Esophagus muscularis mucosa (tissue), 4 donors: Measurements from ENCODE around the gene KRT86. TPM values are rescaled to one million over a fixed set of nuclear protein-coding genes. Genes with fewer than 3 reads are reported as not detected.

Source experiments
- DNase-seq: peaks from one replicate; pipeline ENCODE4 v3.0.0-alpha.2; 2017; ENCODE audit errors: extremely low spot score
- H3K27ac ChIP-seq, 4 donors: fragments of 200-600 bp; sonication (generic); replicated peaks in 1 of 4; 1 replicate in 3 of 4; 2 replicates in 1 of 4; pipeline ENCODE4 v1.5.1; 2016 to 2019; ENCODE audit warnings: mild to moderate bottlenecking in 1 of 4
- H3K27me3 ChIP-seq, 4 donors: fragments of 200-600 bp; sonication (generic); one replicate each; pipeline versions ENCODE4 v1.5.1 to v1.6.0; 2016 to 2019
- H3K36me3 ChIP-seq, 4 donors: fragments of 200-600 bp; sonication (generic); one replicate each; pipeline ENCODE4 v1.5.1; 2016 to 2019
- H3K4me1 ChIP-seq, 4 donors: fragments of 200-600 bp; sonication (generic); one replicate each; pipeline ENCODE4 v1.5.1; 2016 to 2019
- H3K4me3 ChIP-seq, 4 donors: fragments of 200-600 bp; sonication (generic); 1 replicate in 2 of 4; 2 replicates in 2 of 4; pipeline ENCODE4 v1.5.1; 2016 to 2019; ENCODE audit warnings: mild to moderate bottlenecking in 4 of 4, moderate library complexity in 1 of 4
- H3K9me3 ChIP-seq, 4 donors: fragments of 200-600 bp; sonication (generic); 1 replicate in 3 of 4; 2 replicates in 1 of 4; pipeline ENCODE4 v1.5.1; 2016 to 2019
- CTCF ChIP-seq, 3 experiments: fragments of 200-600 bp in 2 of 3; fragments of 450-650 bp in 1 of 3; sonication (generic) in 2 of 3; IDR thresholded peaks; one replicate each; pipeline ENCODE4 v1.5.1; 2017 to 2019; ENCODE audit warnings: antibody characterized with exemption in 3 of 3, mild to moderate bottlenecking in 2 of 3, moderate library complexity in 1 of 3
- EP300 ChIP-seq: sonication (generic); formaldehyde crosslinking; IDR thresholded peaks from one replicate; pipeline ENCODE4 v1.6.1; 2017; ENCODE audit warnings: antibody characterized with exemption
- POLR2A ChIP-seq: fragments of 450-650 bp; IDR thresholded peaks from one replicate; pipeline ENCODE4 v1.6.1; 2017; ENCODE audit warnings: antibody characterized with exemption, moderate library complexity, mild to moderate bottlenecking, low read depth
- POLR2AphosphoS5 ChIP-seq, 2 donors: sonication (generic); formaldehyde crosslinking; IDR thresholded peaks; one replicate each; pipeline ENCODE4 v1.6.1; 2017; ENCODE audit warnings: antibody characterized with exemption in 2 of 2
- WGBS: methylation state at CpG from one replicate; pipeline ENCODE4 v1.1.5; 2018; 5-methylcytosine and 5-hydroxymethylcytosine counted together
- intact Hi-C: fragments of 100-400 bp; cut with DNase I; formaldehyde crosslinking; loops from one replicate; pipeline ENCODE4 v1.15.1; 2023
- total RNA-seq, 4 donors: library from RNA; depleted of rRNA; stranded (reverse); fragments of >200 nt; gene quantifications; one replicate each; pipeline versions ENCODE4 v1.1.0 to v1.2.1, GENCODE V29; 2016

Gene KRT86
- total RNA-seq, 4 donors from 2014 or later, result 0.29 to 0.33 TPM; not detected in 2

DNA sequence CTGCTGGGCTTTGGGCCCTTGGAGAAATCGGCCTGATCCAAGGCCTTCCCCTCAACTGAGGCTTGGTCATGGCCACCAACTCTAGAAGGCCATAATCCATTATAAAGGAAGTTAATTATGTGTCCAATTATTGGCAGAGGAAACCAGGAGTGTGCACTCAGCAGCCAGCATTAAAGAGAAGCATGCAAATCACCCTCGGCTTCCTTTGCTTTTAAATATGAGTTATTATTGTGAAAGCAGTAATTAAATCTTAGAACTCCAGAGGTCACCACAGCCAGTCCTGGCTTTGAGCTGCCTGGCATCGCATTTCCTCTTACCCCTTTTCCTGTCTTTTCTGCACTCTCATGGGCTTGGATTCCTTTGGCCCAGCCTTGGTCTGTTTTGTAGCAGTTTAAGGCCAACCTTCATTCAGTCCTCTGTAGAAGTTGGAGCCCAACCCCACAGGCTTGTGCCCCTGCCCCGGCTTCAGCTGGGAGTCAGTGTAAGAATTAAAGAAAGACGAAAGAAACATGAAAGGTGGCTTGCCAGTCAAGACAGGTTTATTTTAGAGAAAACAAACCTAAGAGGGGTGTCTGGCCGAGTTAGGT lies 14.7 kb upstream of the KRT86 start:
- no peak overlapping the region for H3K4me3 ChIP-seq
- 89% methylated on average over 6 of the region's 6 CpGs for WGBS
- intact Hi-C loops, result no loop called here
- peaks cover 4 to 11% (median 9%) of the 10 kb centered on the region in 4 donors for H3K4me1 ChIP-seq
- H3K36me3 ChIP-seq, result no peaks in the 10 kb centered on the region
- no peak for DNase-seq
- TF ChIP-seq CTCF (IDR thresholded peaks at IDR 0.05), result no peak
- TF ChIP-seq EP300, result no peak
- no peak for TF ChIP-seq POLR2A
- TF ChIP-seq POLR2AphosphoS5 (IDR thresholded peaks at IDR 0.05), result no peak
- H3K27me3 ChIP-seq, result peaks cover 0 to 49% (median 17%) of the 10 kb centered on the region in 4 donors
- H3K9me3 ChIP-seq, result no peaks in the 10 kb centered on the region
- no peak overlapping the region for H3K27ac ChIP-seq

DNA sequence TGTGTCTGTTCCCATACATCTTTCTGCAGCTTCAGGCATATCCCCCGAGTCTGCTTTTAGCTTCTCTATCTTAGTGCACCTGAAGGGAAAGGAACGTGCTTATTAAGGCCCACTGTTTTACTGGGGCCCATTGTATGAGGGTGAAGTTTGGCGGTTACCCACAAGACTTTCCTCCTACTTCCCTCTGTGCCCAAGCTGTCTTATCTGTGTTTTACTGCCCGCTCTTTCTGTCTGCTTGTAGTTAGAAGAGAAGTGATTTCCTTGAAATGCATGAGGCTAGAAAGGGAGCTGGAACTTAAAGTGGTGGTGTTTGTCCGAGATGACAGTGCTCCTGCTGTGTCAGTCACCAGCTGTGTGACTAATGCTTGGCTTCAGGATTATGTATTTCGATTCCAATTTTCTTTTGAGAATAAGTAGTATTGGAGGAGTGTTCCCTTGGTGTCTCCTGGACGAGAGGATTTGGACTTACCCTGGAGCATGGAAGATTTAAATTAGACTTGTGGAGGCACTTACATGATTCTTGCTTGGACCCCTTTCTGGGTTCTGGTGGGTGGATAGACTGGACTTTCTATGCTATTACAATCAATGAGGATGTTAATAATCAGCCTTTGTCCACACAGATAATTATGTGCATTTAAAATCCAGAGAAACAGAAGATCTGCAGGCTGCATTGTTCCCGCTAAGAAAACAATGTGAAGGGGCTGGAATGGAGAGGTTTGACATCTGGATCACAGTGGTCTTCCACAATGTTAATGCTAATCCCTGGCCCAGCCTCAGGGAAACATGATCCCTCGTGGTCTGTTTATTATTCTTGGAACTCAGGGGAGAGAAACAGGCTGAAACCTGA lies 13.9 kb upstream of the KRT86 start:
- no peak overlapping the region for H3K4me3 ChIP-seq
- H3K4me1 ChIP-seq, result peaks cover 4 to 13% (median 9%) of the 10 kb centered on the region in 4 donors
- no peak overlapping the region for H3K27ac ChIP-seq
- 67% methylated on average over 9 of the region's 9 CpGs for WGBS
- DNase-seq, result no peak
- H3K9me3 ChIP-seq, result no peaks in the 10 kb centered on the region
- peaks cover 0 to 41% (median 17%) of the 10 kb centered on the region in 4 donors for H3K27me3 ChIP-seq
- no peaks in the 10 kb centered on the region for H3K36me3 ChIP-seq
- intact Hi-C loops, result no loop called here
- no peak for TF ChIP-seq EP300
- TF ChIP-seq CTCF (IDR thresholded peaks at IDR 0.05), result no peak
- no peak for TF ChIP-seq POLR2A
- TF ChIP-seq POLR2AphosphoS5 (IDR thresholded peaks at IDR 0.05), result no peak

GRCh38 chr12:52261208-52261484 lies 13.3 kb upstream of the KRT86 start:
- H3K27me3 ChIP-seq, result peaks cover 0 to 35% (median 17%) of the 10 kb centered on the region in 4 donors
- intact Hi-C loops, result no loop called here
- no peak for DNase-seq
- no peaks in the 10 kb centered on the region for H3K36me3 ChIP-seq
- no peak overlapping the region for H3K4me3 ChIP-seq
- WGBS, result 89% methylated on average over 1 of the region's 1 CpG
- TF ChIP-seq POLR2A (no peak), CTCF (IDR thresholded peaks at IDR 0.05) (no peak), POLR2AphosphoS5 (IDR thresholded peaks at IDR 0.05) (no peak), EP300 (no peak)
- peaks cover 4 to 13% (median 9%) of the 10 kb centered on the region in 4 donors for H3K4me1 ChIP-seq
- H3K9me3 ChIP-seq, result no peaks in the 10 kb centered on the region
- H3K27ac ChIP-seq, result no peak overlapping the region

DNA sequence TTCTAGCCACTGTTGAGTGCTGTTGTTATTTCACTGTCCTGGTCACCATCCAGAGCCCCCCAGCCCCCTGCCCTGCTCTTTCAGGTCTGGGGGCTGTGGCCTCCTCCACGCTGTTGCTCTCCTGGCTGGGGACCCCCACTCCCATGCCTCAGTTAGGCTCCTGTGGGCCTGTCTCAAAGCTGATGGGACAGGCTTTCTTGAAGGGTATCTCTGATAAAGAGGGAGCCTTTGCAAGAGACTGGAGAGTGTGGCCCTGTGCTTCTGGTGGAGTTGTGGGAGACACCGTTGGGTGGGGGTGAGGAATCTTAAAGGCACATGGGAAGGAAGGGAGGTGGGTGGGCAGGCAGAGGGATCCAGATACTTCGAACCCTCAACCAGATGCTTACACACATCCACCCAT lies 12.2 kb upstream of the KRT86 start:
- Histone ChIP-seq H3K4me1 (peaks cover 4 to 13% (median 9%) of the 10 kb centered on the region in 4 donors), H3K9me3 (no peaks in the 10 kb centered on the region), H3K36me3 (no peaks in the 10 kb centered on the region), H3K27me3 (peaks cover 0 to 24% (median 15%) of the 10 kb centered on the region in 4 donors), H3K27ac (no peak overlapping the region), H3K4me3 (no peak overlapping the region)
- intact Hi-C loops, result no loop called here
- TF ChIP-seq POLR2A (no peak), CTCF (IDR thresholded peaks at IDR 0.05) (no peak), POLR2AphosphoS5 (IDR thresholded peaks at IDR 0.05) (no peak), EP300 (no peak)
- DNase-seq, result no peak
- 100% methylated on average over 2 of the region's 3 CpGs for WGBS
